HG03045 (cell line): ENCODE data around the gene GALNT9.

Experiments used
- ATAC-seq: cut with Tn5 transposase; IDR thresholded peaks from one replicate; pipeline ENCODE4 v1.9.1; 2021; ENCODE audit warnings: mild to moderate bottlenecking, moderate library complexity; ENCODE audit not compliant: unreplicated experiment

The GALNT9 gene

DNA sequence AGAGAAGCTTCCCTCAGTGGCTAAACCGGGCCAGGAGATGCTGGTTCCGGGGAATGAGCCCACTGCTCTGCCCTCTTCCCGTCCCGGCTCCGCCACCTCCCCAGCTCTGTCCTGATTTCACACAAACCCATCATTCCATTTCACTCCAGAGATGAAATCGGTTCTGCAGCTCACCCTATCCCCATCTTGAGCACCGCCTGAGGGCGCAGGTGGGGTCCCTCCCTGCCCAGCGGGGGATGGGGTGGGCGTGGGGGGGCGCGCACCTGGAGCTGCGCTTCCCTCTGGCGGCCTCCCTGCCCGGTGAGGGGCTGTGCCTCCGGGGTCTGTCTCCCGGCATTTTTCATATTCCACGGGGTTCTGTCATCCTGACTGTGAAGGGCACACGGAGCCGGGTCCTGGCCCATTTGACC, 140.5 kb downstream of the GALNT9 start:
- ATAC-seq: no peak

- ATAC-seq: no peak
Measured at GRCh38 chr12:132188451-132188901, 140.9 kb downstream of the GALNT9 start.

GRCh38 chr12:132187646-132188450, 141.5 kb downstream of the GALNT9 start:
- no peak for ATAC-seq

- ATAC-seq: no peak
Measured at GRCh38 chr12:132186857-132187620, 142.3 kb downstream of the GALNT9 start.

- ATAC-seq: no peak
Measured at GRCh38 chr12:132186208-132186856, 143.1 kb downstream of the GALNT9 start.

GRCh38 chr12:132185705-132186104, 143.7 kb downstream of the GALNT9 start:
- ATAC-seq: no peak

DNA sequence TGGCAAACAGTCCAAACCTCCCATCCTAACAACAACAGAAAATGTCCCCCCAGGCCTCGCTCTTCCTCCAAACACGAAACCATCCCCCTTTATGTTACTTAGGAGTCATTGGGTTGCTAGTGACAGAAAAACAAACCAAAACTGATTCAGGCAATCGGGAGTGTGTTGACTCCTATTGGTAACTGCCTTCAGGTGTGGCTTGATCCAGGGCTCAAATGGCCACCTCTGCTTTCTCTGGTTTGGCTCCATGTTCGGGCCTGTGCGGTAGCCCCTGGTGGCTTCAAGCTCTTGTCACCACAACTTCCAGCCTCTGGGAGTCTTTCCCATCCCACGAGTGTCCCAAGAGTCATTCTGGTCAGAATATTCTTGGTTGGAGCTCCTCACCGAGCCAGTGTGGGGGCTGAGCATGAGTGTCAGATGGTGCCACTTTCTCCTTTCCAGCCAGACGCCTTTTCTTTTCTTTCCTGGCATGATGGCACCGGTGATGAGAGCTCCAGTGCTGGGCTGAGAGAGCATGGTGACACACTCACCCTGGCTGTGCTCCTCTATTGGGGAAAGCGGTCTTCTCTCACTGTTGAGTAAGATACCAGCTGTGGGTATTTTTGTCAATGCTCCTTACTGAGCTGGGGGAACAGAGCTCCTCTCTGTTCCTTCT, 146.6 kb downstream of the GALNT9 start:
- no peak for ATAC-seq

- ATAC-seq: no peak
Measured at GRCh38 chr12:132182206-132182710, 147.1 kb downstream of the GALNT9 start.

- ATAC-seq: no peak
Measured at GRCh38 chr12:132181570-132182200, 147.7 kb downstream of the GALNT9 start.

- ATAC-seq: no peak
Measured at GRCh38 chr12:132180648-132181546, 148.5 kb downstream of the GALNT9 start.

DNA sequence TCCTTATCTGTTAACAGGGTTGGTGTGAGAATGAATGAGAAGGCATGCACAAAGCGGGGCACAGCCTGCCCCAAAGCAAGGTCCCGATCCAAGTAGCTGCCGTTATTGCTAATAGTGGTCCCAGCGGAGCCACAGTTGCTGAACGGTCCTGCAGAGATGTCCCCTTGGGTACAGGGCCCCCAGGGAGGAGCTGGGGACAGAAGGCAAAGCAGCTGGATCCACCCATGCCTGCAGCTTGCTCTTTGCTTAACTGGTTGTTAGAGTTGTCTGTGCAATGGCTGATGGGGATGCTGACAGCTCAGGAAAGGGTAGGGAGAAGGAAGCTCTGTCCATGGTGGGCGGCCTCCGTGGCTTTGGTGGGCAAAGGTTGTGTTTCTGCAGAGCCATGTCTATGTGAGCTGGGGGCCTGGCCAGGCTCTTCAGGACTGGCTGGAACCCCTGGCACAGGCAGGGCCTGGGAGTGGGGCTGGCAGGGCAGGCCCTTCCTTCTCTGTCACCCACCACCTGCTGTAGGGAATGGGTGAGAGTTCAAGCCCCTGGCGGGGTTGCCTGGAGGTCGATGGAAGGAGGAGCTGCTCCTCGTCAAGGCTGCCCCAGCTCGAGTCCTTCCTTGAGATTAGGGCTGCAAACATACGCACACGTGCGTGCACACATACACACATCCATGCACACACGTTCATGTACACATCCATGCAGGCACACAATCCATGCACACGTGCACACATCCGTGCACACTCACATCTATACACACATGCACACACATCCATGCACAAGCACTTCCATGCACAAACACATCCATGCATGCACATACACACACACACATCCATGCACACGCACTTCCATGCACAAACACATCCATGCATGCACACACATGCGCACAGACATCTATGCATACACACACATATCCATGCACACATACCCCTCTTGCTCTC, 149.7 kb downstream of the GALNT9 start:
- no peak for ATAC-seq

DNA sequence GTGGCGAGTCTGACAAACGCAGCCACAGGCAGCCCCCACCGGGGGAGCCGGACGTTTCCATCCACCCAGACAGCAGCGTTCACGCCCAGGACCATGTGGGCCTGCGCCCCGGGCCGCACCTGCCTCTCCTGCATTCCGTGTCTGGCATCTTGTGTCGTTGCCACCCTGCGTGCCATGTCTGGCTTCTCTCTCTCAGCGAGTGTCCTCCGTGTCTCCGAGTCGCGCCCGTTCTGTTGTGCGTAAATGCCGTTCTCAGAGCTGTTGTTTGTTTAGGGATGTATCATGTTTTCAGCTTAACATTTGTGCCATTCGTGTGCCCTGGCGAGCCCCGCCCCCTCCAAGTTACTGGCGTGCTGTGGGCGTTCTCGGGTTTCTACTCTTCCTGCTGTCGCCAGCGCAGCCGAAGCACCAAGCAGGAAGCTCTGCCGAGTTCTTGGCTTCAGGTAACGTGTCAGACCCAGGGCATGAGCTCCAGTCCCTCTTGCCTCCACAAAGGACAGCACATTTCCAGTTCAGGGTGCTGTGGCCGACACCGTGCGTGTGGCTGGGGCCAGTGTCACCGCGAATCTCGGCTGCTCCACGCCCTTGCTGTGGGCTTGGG, 150.5 kb downstream of the GALNT9 start:
- no peak for ATAC-seq

DNA sequence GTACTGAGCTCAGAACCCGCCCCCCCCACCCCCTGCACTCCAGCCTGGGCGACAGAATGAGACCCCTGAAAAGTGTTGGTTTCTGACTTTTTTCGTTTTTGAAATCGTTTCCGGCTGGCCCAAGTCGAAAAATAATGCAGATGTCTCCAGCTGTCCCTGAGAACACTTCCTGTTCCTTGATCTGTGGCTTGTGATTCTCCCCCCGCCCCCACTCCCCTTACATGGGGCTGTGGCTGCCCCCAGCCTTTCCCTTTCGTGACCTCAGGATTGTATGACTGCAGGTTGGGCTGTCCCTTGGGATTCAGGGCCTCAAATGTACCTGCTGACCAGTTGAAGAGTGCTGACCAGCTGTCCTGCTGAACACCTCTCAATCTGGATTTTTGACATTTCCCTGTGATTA, 151.1 kb downstream of the GALNT9 start:
- ATAC-seq: no peak

DNA sequence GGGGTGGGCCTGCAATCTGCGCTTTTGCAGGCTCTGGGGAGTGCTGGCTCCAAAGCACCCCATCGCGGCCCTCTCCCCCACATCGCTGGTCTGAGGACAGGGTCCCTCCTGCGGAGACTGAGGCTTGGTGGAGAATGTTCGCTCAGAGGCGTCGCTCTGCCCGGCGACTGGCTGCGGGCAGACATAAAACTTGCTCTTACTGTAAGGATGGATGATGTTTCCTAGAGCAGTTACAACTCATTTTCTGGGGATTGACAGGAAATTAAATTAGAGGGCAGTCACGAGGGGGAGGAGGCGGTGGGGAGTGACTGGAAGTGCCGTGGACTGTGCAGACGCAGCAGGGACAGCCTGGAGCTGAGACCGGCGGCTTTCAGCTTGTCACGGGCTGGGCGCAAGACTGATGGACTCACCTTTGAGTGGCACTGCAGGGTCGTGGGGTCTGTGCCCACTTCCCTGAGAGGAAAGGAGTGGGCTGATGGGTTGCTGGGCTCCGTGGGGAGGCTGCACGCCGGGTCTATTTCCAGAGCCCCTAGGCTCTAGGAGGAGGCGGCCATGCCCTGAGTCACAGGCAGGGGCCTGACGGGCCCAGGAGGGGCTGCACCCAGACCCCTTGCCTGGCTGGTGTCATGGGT, 152.4 kb downstream of the GALNT9 start:
- ATAC-seq: no peak

DNA sequence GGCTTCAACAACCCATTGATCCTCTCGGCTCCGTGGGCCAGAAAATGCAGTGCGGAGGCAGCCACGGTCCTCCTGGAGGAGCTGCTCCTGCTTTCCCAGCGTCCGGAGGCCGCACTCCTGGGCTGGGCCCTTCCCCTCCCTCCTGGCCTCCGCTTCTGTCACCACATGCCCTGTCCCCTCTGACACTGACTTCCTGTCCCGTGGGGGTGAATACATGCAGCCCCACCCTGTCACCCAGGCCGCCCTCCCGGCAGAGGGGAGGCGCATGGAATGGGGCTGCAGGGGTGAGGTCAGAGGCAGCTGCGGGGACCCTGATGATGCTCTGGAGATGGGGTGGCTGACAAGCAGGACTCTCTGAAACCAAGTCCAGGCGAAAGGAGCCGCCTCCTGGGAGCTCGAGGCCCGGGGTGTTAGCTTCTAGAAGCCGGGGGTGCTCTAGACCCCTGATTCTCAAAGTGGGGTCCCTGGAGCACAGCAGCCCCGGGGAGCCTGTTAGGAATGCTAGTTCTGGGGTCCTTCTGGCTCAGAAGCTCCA, 152.9 kb downstream of the GALNT9 start:
- ATAC-seq: no peak

GRCh38 chr12:132175496-132176384, 153.6 kb downstream of the GALNT9 start:
- ATAC-seq: no peak
